ENCODE results near the gene CAMK1D.

DNA sequence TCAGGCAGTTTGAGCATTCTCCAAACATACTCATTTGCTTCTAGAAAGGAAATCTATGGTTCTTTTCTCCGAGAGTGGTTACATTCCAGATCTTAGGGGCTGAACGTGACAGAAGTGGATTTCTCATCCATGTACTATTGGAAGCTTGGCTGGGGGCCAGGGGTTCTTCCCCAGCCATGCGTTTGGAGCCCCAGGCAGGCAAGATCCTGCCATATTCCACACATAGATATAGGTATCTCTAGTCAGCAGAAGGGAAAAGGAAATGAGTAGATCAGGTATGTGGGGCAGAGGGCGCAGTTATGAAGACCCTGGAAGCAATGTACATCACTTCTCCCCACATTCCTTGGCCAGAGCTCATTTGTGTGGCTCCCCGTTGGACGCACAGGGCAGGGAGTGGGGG lies 352.3 kb downstream of the CAMK1D start:
- TF ChIP-seq ZBTB20 (tag by site-specific recombination; IDR thresholded peaks at IDR 0.05) (no peak), GLIS2 (tag by site-specific recombination; IDR thresholded peaks at IDR 0.05) (no peak), ZNF140 (tag by site-specific recombination; IDR thresholded peaks at IDR 0.05) (no peak), ZNF776 (tag by site-specific recombination; IDR thresholded peaks at IDR 0.05; ENCODE audit: borderline replicate concordance) (no peak), ZNF544 (tag by site-specific recombination; IDR thresholded peaks at IDR 0.05) (no peak), ZBTB1 (tag by site-specific recombination; IDR thresholded peaks at IDR 0.05) (no peak), ZNF169 (tag by site-specific recombination; IDR thresholded peaks at IDR 0.05) (no peak), MEIS1 (CRISPR knock-in tag; IDR thresholded peaks at IDR 0.05; ENCODE audit: borderline replicate concordance) (no peak), HOXA7 (CRISPR knock-in tag; IDR thresholded peaks at IDR 0.05; ENCODE audit: borderline replicate concordance) (no peak), ZNF133 (tag by site-specific recombination; IDR thresholded peaks at IDR 0.05) (no peak), ZNF768 (tag by site-specific recombination; IDR thresholded peaks at IDR 0.05) (no peak), ZNF416 (tag by site-specific recombination; IDR thresholded peaks at IDR 0.05) (no peak)
- TF ChIP-seq, protein P1, sequence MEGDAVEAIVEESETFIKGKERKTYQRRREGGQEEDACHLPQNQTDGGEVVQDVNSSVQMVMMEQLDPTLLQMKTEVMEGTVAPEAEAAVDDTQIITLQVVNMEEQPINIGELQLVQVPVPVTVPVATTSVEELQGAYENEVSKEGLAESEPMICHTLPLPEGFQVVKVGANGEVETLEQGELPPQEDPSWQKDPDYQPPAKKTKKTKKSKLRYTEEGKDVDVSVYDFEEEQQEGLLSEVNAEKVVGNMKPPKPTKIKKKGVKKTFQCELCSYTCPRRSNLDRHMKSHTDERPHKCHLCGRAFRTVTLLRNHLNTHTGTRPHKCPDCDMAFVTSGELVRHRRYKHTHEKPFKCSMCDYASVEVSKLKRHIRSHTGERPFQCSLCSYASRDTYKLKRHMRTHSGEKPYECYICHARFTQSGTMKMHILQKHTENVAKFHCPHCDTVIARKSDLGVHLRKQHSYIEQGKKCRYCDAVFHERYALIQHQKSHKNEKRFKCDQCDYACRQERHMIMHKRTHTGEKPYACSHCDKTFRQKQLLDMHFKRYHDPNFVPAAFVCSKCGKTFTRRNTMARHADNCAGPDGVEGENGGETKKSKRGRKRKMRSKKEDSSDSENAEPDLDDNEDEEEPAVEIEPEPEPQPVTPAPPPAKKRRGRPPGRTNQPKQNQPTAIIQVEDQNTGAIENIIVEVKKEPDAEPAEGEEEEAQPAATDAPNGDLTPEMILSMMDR (tag by site-specific recombination; IDR thresholded peaks at IDR 0.05), result no peak
- TF ChIP-seq, protein P2, sequence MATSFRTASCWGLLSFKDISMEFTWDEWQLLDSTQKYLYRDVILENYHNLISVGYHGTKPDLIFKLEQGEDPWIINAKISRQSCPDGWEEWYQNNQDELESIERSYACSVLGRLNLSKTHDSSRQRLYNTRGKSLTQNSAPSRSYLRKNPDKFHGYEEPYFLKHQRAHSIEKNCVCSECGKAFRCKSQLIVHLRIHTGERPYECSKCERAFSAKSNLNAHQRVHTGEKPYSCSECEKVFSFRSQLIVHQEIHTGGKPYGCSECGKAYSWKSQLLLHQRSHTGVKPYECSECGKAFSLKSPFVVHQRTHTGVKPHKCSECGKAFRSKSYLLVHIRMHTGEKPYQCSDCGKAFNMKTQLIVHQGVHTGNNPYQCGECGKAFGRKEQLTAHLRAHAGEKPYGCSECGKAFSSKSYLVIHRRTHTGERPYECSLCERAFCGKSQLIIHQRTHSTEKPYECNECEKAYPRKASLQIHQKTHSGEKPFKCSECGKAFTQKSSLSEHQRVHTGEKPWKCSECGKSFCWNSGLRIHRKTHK (tag by site-specific recombination; IDR thresholded peaks at IDR 0.05), result no peak

Measured in HEK293 (cell line).